A549 (cell line): ENCODE results near the gene ARHGEF6. TPM values are rescaled to one million over a fixed set of nuclear protein-coding genes. Genes with fewer than 3 reads are reported as not detected.

Experiments used
- ATAC-seq, 2 experiments: fragments of 200-7000 bp in 1 of 2; fragments of >200 bp in 1 of 2; cut with Nextera tagmentation in 1 of 2; cut with Tn5 transposase in 1 of 2; 3 replicates each; pipeline versions ENCODE4 v1.8.0 to v1.9.1; 2018 to 2020; ENCODE audit warnings: mild to moderate bottlenecking in 1 of 2, moderate library complexity in 1 of 2
- CTCF ChIA-PET: fragments of 300-600 bp; sonication (Branson Sonifier 250); formaldehyde crosslinking; extraction: SDS; loops from one replicate; lab custom pipeline; 2021; ENCODE audit warnings: antibody characterized with exemption, inconsistent platforms; lab: Yijun Ruan, JAX
- POLR2A ChIA-PET: fragments of 350-600 bp; formaldehyde crosslinking; extraction: SDS; loops from one replicate; lab custom pipeline; 2021; ENCODE audit warnings: antibody characterized with exemption, inconsistent platforms; lab: Yijun Ruan, JAX
- DNase-seq, 2 experiments: peaks; one replicate each; pipeline versions ENCODE4 v3.0.0 to v3.0.0-alpha.2; 2011 to 2016; ENCODE audit warnings: low read depth in 1 of 2, low spot score in 1 of 2
- FAIRE-seq: peaks from 2 replicates; lab custom pipeline; 2011; peaks lifted over from hg19 to GRCh38; lab: Jason Lieb, UNC
- H3K27ac ChIP-seq, 2 experiments: fragments of >200 bp; sonication (Bioruptor Twin); formaldehyde crosslinking; 3 replicates each; pipeline ENCODE4 v1.5.1; 2016 to 2017
- H3K4me1 ChIP-seq: fragments of >200 bp; sonication (Bioruptor Twin); formaldehyde crosslinking; 3 replicates; pipeline ENCODE4 v1.6.1; 2016
- H3K4me2 ChIP-seq: fragments of >200 bp; sonication (Bioruptor Twin); formaldehyde crosslinking; 3 replicates; pipeline ENCODE4 v1.6.1; 2016
- H3K4me3 ChIP-seq: fragments of >200 bp; sonication (Bioruptor Twin); formaldehyde crosslinking; 3 replicates; pipeline ENCODE4 v1.5.1; 2016
- H3K9me3 ChIP-seq: fragments of >200 bp; sonication (Bioruptor Twin); formaldehyde crosslinking; 3 replicates; pipeline ENCODE4 v1.6.1; 2016
- CEBPB ChIP-seq, 2 experiments: fragments of >200 bp in 1 of 2; sonication (Bioruptor Twin) in 1 of 2; formaldehyde crosslinking in 1 of 2; IDR thresholded peaks; 2 replicates each; pipeline ENCODE4 v1.6.1; 2012 to 2016
- EHF ChIP-seq: fragments of 250-450 bp; sonication (Bioruptor Pico); IDR thresholded peaks from 2 replicates; pipeline ENCODE4 v1.5.0; 2020; ENCODE audit warnings: mild to moderate bottlenecking
- EHMT2 ChIP-seq: fragments of 200-600 bp; sonication (generic); IDR thresholded peaks from 2 replicates; pipeline ENCODE4 v1.6.1; 2016; ENCODE audit warnings: antibody characterized with exemption, low read depth, mild to moderate bottlenecking, moderate library complexity
- EP300 ChIP-seq, 2 experiments: fragments of >200 bp; sonication (Bioruptor Twin); formaldehyde crosslinking; IDR thresholded peaks; 2 replicates in 1 of 2; 3 replicates in 1 of 2; pipeline ENCODE4 v1.6.1; 2016 to 2017
- ESRRA ChIP-seq: fragments of 150-350 bp; IDR thresholded peaks from 2 replicates; pipeline ENCODE4 v1.6.1; 2014; ENCODE audit warnings: mild to moderate bottlenecking, low read length, borderline replicate concordance
- FOSL2 ChIP-seq, 2 experiments: fragments of 450-650 bp in 1 of 2; fragments of >200 bp in 1 of 2; sonication (Bioruptor Twin) in 1 of 2; formaldehyde crosslinking; IDR thresholded peaks; 2 replicates each; pipeline versions ENCODE4 v1.5.0 to v1.6.1; 2016 to 2020; ENCODE audit warnings: mild to moderate bottlenecking in 1 of 2, moderate library complexity in 1 of 2
- FOXS1 ChIP-seq: fragments of 250-450 bp; sonication (Bioruptor Pico); IDR thresholded peaks from 2 replicates; pipeline ENCODE4 v1.5.0; 2020; ENCODE audit warnings: mild to moderate bottlenecking, moderate library complexity
- GATA3 ChIP-seq: IDR thresholded peaks from 2 replicates; pipeline ENCODE4 v1.6.1; 2012; ENCODE audit warnings: borderline replicate concordance
- HEYL ChIP-seq: fragments of 250-450 bp; sonication (Bioruptor Pico); IDR thresholded peaks from 2 replicates; pipeline ENCODE4 v1.8.0; 2021; ENCODE audit warnings: mild to moderate bottlenecking, moderate library complexity
- JUNB ChIP-seq: fragments of >200 bp; sonication (Bioruptor Twin); formaldehyde crosslinking; IDR thresholded peaks from 2 replicates; pipeline ENCODE4 v1.6.1; 2016
- KDM1A ChIP-seq: fragments of 200-600 bp; sonication (generic); IDR thresholded peaks from 2 replicates; pipeline ENCODE4 v1.6.1; 2016; ENCODE audit warnings: low read depth, mild to moderate bottlenecking
- KDM5A ChIP-seq: fragments of 200-600 bp; sonication (generic); IDR thresholded peaks from 2 replicates; pipeline ENCODE4 v1.6.1; 2016; ENCODE audit warnings: antibody characterized with exemption, mild to moderate bottlenecking
- MYC ChIP-seq: IDR thresholded peaks from 2 replicates; pipeline ENCODE4 v1.6.1; 2012; ENCODE audit warnings: mild to moderate bottlenecking, inconsistent platforms, low read length, improper control_type of control experiment, borderline replicate concordance
- NPAS2 ChIP-seq: fragments of 250-450 bp; sonication (Bioruptor Pico); IDR thresholded peaks from 2 replicates; pipeline ENCODE4 v1.8.0; 2022; ENCODE audit warnings: mild to moderate bottlenecking, moderate library complexity, borderline replicate concordance
- NR3C1 ChIP-seq: fragments of >200 bp; sonication (Bioruptor Twin); formaldehyde crosslinking; IDR thresholded peaks from 3 replicates; pipeline ENCODE4 v1.6.1; 2017
- POLR2A ChIP-seq: IDR thresholded peaks from 2 replicates; pipeline ENCODE4 v1.6.1; 2012; ENCODE audit warnings: mild to moderate bottlenecking, low read length
- POLR2AphosphoS2 ChIP-seq: conservative IDR thresholded peaks from 2 replicates; pipeline ENCODE4 v1.6.1; 2012; ENCODE audit warnings: low read length, improper control_type of control experiment, inconsistent platforms
- RCOR1 ChIP-seq: fragments of 150-350 bp; IDR thresholded peaks from 2 replicates; pipeline ENCODE4 v1.6.1; 2014; ENCODE audit warnings: antibody characterized with exemption, low read length, low read depth
- RFX5 ChIP-seq: fragments of 450-650 bp; IDR thresholded peaks from 2 replicates; pipeline ENCODE4 v1.7.1; 2014; ENCODE audit warnings: antibody characterized with exemption, mild to moderate bottlenecking, moderate library complexity
- RNF2 ChIP-seq: fragments of 200-600 bp; sonication (generic); IDR thresholded peaks from 2 replicates; pipeline ENCODE4 v1.6.1; 2016; ENCODE audit warnings: low read depth, mild to moderate bottlenecking, antibody characterized with exemption, moderate library complexity, borderline replicate concordance
- SMC3 ChIP-seq: fragments of >200 bp; sonication (Bioruptor Twin); formaldehyde crosslinking; IDR thresholded peaks from 3 replicates; pipeline ENCODE4 v1.6.1; 2018; ENCODE audit warnings: inconsistent platforms
- SREBF2 ChIP-seq: fragments of 450-650 bp; IDR thresholded peaks from 2 replicates; pipeline ENCODE4 v1.6.1; 2014; ENCODE audit warnings: mild to moderate bottlenecking, moderate library complexity
- TFCP2L1 ChIP-seq: fragments of 250-450 bp; sonication (Bioruptor Pico); IDR thresholded peaks from 2 replicates; pipeline ENCODE4 v1.5.0; 2021; ENCODE audit warnings: mild to moderate bottlenecking
- ZNF302 ChIP-seq: fragments of 250-450 bp; sonication (Bioruptor Pico); IDR thresholded peaks from 2 replicates; pipeline ENCODE4 v1.9.0; 2021; ENCODE audit warnings: inconsistent platforms, mild to moderate bottlenecking, moderate library complexity
- WGBS: methylation state at CpG from one replicate; pipeline ENCODE4 v1.1.6; 2017; ENCODE audit errors: missing lambda C conversion rate; 5-methylcytosine and 5-hydroxymethylcytosine counted together
- polyA plus RNA-seq, 4 experiments: library from polyadenylated mRNA; depleted of rRNA in 3 of 4; stranded (reverse); fragments of >200 nt; fragmentation: RNase III in 1 of 4; extraction: RNeasy Plus Mini Kit Qiagen cat#74134 plus additional on column Dnase treatment in 1 of 4; gene quantifications; 2 replicates in 3 of 4; 3 replicates in 1 of 4; pipeline ENCODE4 v1.2.3, GENCODE V29; 2011 to 2017
- TF ChIP-seq, protein P1 (sequence below): fragments of 200-600 bp; sonication (generic); IDR thresholded peaks from 2 replicates; pipeline ENCODE4 v1.6.1; 2016; ENCODE audit warnings: antibody characterized with exemption, mild to moderate bottlenecking, moderate library complexity
- TF ChIP-seq, protein P2 (sequence below): fragments of >200 bp; sonication (Bioruptor Twin); formaldehyde crosslinking; IDR thresholded peaks from 3 replicates; pipeline ENCODE4 v1.5.1; 2016
- TF ChIP-seq, protein P3 (sequence below): IDR thresholded peaks from 2 replicates; pipeline ENCODE4 v1.6.1; 2012

ARHGEF6 gene
- polyA plus RNA-seq, 2 of the 4 experiments (the other 2 are of a cell fraction), result 0.10 to 0.30 TPM

DNA sequence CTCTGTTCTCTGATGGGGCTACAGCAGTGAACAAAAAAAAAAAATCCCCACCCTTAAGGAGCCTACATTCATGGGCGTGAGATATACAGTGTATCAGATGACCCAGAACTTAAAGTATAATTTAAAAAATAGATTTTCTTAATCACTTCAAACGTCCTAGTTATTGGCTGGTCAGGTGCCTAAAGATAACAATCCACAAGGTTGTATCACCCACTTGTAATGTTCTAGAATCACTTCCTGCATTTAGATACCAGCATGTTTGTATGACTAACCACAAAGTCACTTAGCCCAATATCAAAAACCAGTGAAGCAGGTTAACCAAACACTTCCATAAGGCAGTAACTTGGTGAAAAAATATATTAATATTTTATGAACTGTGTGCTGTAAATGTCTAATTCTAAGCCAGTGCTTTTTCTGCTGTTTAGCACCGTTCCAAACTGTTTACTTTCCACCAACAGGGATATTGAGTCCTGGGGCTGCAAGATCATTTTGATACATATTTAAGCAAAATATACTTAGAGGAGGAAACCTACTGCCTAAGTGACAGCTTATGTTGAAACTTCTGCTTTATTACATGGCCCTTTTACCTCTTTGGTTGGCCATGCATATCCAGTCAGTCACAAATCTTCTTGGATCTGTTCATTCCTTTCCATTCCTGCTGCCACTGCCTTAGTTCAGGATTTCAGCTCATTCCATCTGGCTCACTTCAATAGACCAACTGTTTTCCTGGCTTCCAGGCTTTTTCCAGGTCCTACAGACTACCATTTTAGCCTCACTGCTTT, 89.5 kb downstream of the ARHGEF6 start:
- Histone ChIP-seq H3K4me2 (no peak overlapping the region), H3K4me1 (no peaks in the 10 kb centered on the region), H3K4me3 (no peak overlapping the region), H3K9me3 (no peaks in the 10 kb centered on the region), H3K27ac (no peak overlapping the region)
- DNase-seq (no peak), ATAC-seq (no peak), FAIRE-seq (peak; percentile 78)
- WGBS, result 18% methylated on average over 3 of the region's 3 CpGs
- POLR2A ChIA-PET, result no interaction called here
- CTCF ChIA-PET, result interaction anchor here (0.7 kb wide), 1 partner anchor 681 kb away, joined by 3 read pairs; no protein-coding TSS in a partner anchor
- no peak for TF ChIP-seq ZNF302 (CRISPR knock-in tag)
- TF ChIP-seq, protein P1, sequence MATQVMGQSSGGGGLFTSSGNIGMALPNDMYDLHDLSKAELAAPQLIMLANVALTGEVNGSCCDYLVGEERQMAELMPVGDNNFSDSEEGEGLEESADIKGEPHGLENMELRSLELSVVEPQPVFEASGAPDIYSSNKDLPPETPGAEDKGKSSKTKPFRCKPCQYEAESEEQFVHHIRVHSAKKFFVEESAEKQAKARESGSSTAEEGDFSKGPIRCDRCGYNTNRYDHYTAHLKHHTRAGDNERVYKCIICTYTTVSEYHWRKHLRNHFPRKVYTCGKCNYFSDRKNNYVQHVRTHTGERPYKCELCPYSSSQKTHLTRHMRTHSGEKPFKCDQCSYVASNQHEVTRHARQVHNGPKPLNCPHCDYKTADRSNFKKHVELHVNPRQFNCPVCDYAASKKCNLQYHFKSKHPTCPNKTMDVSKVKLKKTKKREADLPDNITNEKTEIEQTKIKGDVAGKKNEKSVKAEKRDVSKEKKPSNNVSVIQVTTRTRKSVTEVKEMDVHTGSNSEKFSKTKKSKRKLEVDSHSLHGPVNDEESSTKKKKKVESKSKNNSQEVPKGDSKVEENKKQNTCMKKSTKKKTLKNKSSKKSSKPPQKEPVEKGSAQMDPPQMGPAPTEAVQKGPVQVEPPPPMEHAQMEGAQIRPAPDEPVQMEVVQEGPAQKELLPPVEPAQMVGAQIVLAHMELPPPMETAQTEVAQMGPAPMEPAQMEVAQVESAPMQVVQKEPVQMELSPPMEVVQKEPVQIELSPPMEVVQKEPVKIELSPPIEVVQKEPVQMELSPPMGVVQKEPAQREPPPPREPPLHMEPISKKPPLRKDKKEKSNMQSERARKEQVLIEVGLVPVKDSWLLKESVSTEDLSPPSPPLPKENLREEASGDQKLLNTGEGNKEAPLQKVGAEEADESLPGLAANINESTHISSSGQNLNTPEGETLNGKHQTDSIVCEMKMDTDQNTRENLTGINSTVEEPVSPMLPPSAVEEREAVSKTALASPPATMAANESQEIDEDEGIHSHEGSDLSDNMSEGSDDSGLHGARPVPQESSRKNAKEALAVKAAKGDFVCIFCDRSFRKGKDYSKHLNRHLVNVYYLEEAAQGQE, result no peak
- TF ChIP-seq RNF2, result no peak
- TF ChIP-seq EHF (CRISPR knock-in tag), result no peak
- no peak for TF ChIP-seq EP300 (IDR thresholded peaks at IDR 0.05)
- TF ChIP-seq FOXS1 (CRISPR knock-in tag), result no peak
- TF ChIP-seq JUNB, result no peak
- TF ChIP-seq NPAS2 (CRISPR knock-in tag), result no peak
- TF ChIP-seq ESRRA, result no peak
- TF ChIP-seq GATA3, result no peak
- no peak for TF ChIP-seq TFCP2L1 (CRISPR knock-in tag)
- TF ChIP-seq MYC, result no peak
- no peak for TF ChIP-seq KDM5A
- TF ChIP-seq, all 56 proteins: peak for 0

DNA sequence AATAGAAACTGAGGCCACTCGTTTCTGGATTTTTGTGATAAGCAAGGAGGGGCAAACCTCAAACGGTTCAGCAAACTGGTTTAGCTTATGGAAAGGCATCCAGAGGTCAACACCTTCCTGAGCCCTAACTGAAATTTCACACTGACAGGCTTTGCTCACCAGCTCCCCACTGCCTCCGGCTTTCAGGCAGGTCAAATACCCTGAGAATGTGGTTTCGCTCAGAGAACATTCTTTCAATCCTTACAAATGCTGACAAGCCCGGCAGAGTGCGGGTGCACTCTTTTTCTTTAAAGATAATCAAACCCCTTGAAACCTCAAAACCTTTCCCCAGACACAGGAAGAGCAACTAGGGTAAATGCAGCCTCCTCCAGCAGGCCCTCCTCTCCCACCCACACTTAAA, 91.3 kb downstream of the ARHGEF6 start:
- DNase-seq (no peak), ATAC-seq (no peak), FAIRE-seq (no peak)
- Histone ChIP-seq H3K4me1 (no peaks in the 10 kb centered on the region), H3K27ac (no peak overlapping the region), H3K4me3 (no peak overlapping the region), H3K4me2 (no peak overlapping the region), H3K9me3 (no peaks in the 10 kb centered on the region)
- CTCF ChIA-PET, result no interaction called here
- 58% methylated on average over 6 of the region's 6 CpGs for WGBS
- POLR2A ChIA-PET, result no interaction called here
- TF ChIP-seq ESRRA (no peak), SMC3 (no peak), POLR2AphosphoS2 (no peak), NPAS2 (CRISPR knock-in tag) (no peak), SREBF2 (no peak), CEBPB (IDR thresholded peaks at IDR 0.05) (no peak), FOSL2 (IDR thresholded peaks at IDR 0.05) (no peak), FOSL2 (CRISPR knock-in tag; IDR thresholded peaks at IDR 0.05) (no peak), KDM1A (no peak), TFCP2L1 (CRISPR knock-in tag) (no peak), HEYL (CRISPR knock-in tag) (no peak), NR3C1 (no peak), POLR2A (no peak), RFX5 (no peak), EHMT2 (no peak), RCOR1 (no peak)
- TF ChIP-seq, protein P2, sequence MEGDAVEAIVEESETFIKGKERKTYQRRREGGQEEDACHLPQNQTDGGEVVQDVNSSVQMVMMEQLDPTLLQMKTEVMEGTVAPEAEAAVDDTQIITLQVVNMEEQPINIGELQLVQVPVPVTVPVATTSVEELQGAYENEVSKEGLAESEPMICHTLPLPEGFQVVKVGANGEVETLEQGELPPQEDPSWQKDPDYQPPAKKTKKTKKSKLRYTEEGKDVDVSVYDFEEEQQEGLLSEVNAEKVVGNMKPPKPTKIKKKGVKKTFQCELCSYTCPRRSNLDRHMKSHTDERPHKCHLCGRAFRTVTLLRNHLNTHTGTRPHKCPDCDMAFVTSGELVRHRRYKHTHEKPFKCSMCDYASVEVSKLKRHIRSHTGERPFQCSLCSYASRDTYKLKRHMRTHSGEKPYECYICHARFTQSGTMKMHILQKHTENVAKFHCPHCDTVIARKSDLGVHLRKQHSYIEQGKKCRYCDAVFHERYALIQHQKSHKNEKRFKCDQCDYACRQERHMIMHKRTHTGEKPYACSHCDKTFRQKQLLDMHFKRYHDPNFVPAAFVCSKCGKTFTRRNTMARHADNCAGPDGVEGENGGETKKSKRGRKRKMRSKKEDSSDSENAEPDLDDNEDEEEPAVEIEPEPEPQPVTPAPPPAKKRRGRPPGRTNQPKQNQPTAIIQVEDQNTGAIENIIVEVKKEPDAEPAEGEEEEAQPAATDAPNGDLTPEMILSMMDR, result no peak
- TF ChIP-seq, protein P1, result no peak
- TF ChIP-seq, protein P3, sequence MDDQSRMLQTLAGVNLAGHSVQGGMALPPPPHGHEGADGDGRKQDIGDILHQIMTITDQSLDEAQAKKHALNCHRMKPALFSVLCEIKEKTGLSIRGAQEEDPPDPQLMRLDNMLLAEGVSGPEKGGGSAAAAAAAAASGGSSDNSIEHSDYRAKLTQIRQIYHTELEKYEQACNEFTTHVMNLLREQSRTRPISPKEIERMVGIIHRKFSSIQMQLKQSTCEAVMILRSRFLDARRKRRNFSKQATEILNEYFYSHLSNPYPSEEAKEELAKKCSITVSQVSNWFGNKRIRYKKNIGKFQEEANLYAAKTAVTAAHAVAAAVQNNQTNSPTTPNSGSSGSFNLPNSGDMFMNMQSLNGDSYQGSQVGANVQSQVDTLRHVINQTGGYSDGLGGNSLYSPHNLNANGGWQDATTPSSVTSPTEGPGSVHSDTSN, result no peak
